Activated T-helper 1 cell treated with anti-CD3 and anti-CD28 coated beads, Interleukin-12 subunit alpha, Interleukin-12 subunit beta, Interleukin-2, Interleukin-4 antibody, amounts not matched to agents 30 ng/mL and 10 ng/mL and 1 ng/mL, durations not matched to agents 14 hours and 24 hours and 36 hours (primary cell): Measurements from ENCODE around the gene HOXA10. TPM values are rescaled to one million over a fixed set of nuclear protein-coding genes. Genes with fewer than 3 reads are reported as not detected.

Experiments
- DNase-seq: peaks from one replicate; pipeline ENCODE4 v3.0.0; 2021; ENCODE audit warnings: low spot score
- H3K27ac Mint-ChIP-seq: one replicate; pipeline ENCODE4 v1.8.0; 2021; ENCODE audit warnings: mild to moderate bottlenecking, mixed read lengths
- H3K27me3 Mint-ChIP-seq: one replicate; pipeline ENCODE4 v1.8.0; 2022; ENCODE audit warnings: mild to moderate bottlenecking, moderate library complexity, mixed read lengths; ENCODE audit not compliant: insufficient read depth
- H3K36me3 Mint-ChIP-seq: one replicate; pipeline ENCODE4 v1.8.0; 2021; ENCODE audit warnings: low read depth, mixed read lengths
- H3K4me1 Mint-ChIP-seq: one replicate; pipeline ENCODE4 v1.8.0; 2021; ENCODE audit warnings: low read depth, mixed read lengths
- H3K4me3 Mint-ChIP-seq: one replicate; pipeline ENCODE4 v1.8.0; 2021; ENCODE audit warnings: mild to moderate bottlenecking, moderate library complexity, mixed read lengths
- H3K9me3 Mint-ChIP-seq: one replicate; pipeline ENCODE4 v1.8.0; 2021; ENCODE audit warnings: mixed read lengths
- intact Hi-C: fragments of 100-400 bp; cut with micrococcal nuclease; formaldehyde crosslinking; loops from one replicate; pipeline ENCODE4 v1.15.1; 2024
- total RNA-seq: library from RNA; stranded (reverse); gene quantifications from 2 replicates; pipeline ENCODE4 v1.2.3, GENCODE V29; 2022

The HOXA10 gene
- total RNA-seq, 1 donor from 2014 or later: not detected

- intact Hi-C loops: no loop called here
- no peak for DNase-seq
- peak overlapping the region; percentile 63 for H3K27ac Mint-ChIP-seq
- no peak overlapping the region for H3K4me3 Mint-ChIP-seq
- peaks cover 12% of the 10 kb centered on the region for H3K4me1 Mint-ChIP-seq
- peaks cover 61% of the 10 kb centered on the region for H3K27me3 Mint-ChIP-seq
- H3K9me3 Mint-ChIP-seq: no peaks in the 10 kb centered on the region
- H3K36me3 Mint-ChIP-seq: peaks cover 4% of the 10 kb centered on the region
These were observed 4.3 kb downstream of the HOXA10 start for GRCh38 chr7:27169658-27170425.

DNA sequence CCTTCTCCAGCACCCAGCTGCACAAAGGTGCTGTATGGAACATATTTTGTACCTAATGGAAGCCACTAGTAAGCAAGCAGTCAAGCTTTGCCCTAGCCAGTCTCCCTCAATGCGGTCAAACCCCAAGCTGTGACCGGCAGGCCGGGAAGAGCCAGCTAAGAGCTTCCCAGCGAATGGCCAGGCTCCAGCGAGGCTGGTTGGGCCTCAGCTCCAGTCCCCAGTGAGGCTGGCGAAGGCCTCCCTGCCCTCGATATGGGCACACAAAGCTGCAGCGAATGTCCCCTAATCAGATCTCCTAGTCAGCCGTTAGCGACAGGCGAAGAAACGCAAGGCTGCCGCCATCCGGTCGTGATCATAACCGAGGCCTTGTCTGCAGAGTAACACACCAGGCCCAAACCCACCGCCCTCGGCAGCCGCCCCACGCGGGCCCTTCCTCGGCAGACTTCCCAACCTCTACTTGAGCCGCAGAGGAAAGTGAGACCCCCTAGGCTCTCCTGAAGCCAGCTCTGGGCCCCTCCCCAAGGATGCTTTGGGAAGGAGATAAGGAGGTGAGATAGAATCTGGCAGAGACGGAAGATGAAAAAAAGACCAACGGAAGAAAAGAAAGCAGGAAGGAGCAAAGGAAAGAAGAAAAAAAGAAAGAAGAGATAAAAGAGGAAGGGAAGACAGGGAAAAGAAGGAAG, 5.7 kb downstream of the HOXA10 start:
- DNase-seq: no peak
- peak overlapping the region; percentile 14 for H3K27ac Mint-ChIP-seq
- H3K36me3 Mint-ChIP-seq: peaks cover 4% of the 10 kb centered on the region
- H3K9me3 Mint-ChIP-seq: no peaks in the 10 kb centered on the region
- peaks cover 68% of the 10 kb centered on the region for H3K27me3 Mint-ChIP-seq
- intact Hi-C loops: no loop called here
- H3K4me3 Mint-ChIP-seq: peak overlapping the region; percentile 22
- H3K4me1 Mint-ChIP-seq: peaks cover 12% of the 10 kb centered on the region

GRCh38 chr7:27167916-27168264, 6.2 kb downstream of the HOXA10 start:
- H3K36me3 Mint-ChIP-seq: peaks cover 4% of the 10 kb centered on the region
- DNase-seq: no peak
- intact Hi-C loops: loop anchor here (1.0 kb wide), 1 partner anchor 16 kb away; no protein-coding TSS in a partner anchor
- no peaks in the 10 kb centered on the region for H3K9me3 Mint-ChIP-seq
- H3K4me3 Mint-ChIP-seq: no peak overlapping the region
- peaks cover 74% of the 10 kb centered on the region for H3K27me3 Mint-ChIP-seq
- peaks cover 12% of the 10 kb centered on the region for H3K4me1 Mint-ChIP-seq
- H3K27ac Mint-ChIP-seq: no peak overlapping the region

- Mint-ChIP-seq H3K9me3 (no peaks in the 10 kb centered on the region), H3K27ac (peak overlapping the region; percentile 58), H3K4me1 (peaks cover 6% of the 10 kb centered on the region), H3K4me3 (no peak overlapping the region), H3K27me3 (peaks cover 75% of the 10 kb centered on the region), H3K36me3 (peaks cover 2% of the 10 kb centered on the region)
- no peak for DNase-seq
- intact Hi-C loops: loop anchor here (1.0 kb wide), 1 partner anchor 17 kb away; no protein-coding TSS in a partner anchor
These were observed 7.3 kb downstream of the HOXA10 start for GRCh38 chr7:27166531-27167505.

GRCh38 chr7:27165996-27166530, 8.1 kb downstream of the HOXA10 start:
- H3K36me3 Mint-ChIP-seq: peaks cover 2% of the 10 kb centered on the region

GRCh38 chr7:27165089-27165995, 8.8 kb downstream of the HOXA10 start, which contains the start of gene HOXA9:
Gene HOXA9, minus strand, starts transcription at chr7:27165537. Its CDS starts 80 bp downstream, at chr7:27165457.
- Mint-ChIP-seq H3K27ac (peak within 1 kb of the TSS; percentile 83), H3K27me3 (peaks cover 71% of the 10 kb centered on the region), H3K4me1 (peaks cover 5% of the 10 kb centered on the region), H3K4me3 (no peak within 1 kb of the TSS), H3K9me3 (no peaks in the 10 kb centered on the region), H3K36me3 (peaks cover 2% of the 10 kb centered on the region)
- no peak for DNase-seq
- intact Hi-C loops: no loop called here

More at GRCh38 chr7:27165996-27166530, 8.1 kb downstream of the HOXA10 start:
- Mint-ChIP-seq H3K27ac (peak overlapping the region; percentile 83), H3K4me1 (peaks cover 4% of the 10 kb centered on the region), H3K27me3 (peaks cover 74% of the 10 kb centered on the region), H3K9me3 (no peaks in the 10 kb centered on the region), H3K4me3 (no peak overlapping the region)
- intact Hi-C loops: no loop called here
- DNase-seq: no peak

GRCh38 chr7:27164367-27165088, 9.6 kb downstream of the HOXA10 start:
- Mint-ChIP-seq H3K4me1 (peaks cover 13% of the 10 kb centered on the region), H3K36me3 (peaks cover 2% of the 10 kb centered on the region), H3K4me3 (no peak overlapping the region), H3K27me3 (peaks cover 77% of the 10 kb centered on the region), H3K27ac (peak overlapping the region; percentile 61), H3K9me3 (no peaks in the 10 kb centered on the region)
- intact Hi-C loops: no loop called here
- DNase-seq: no peak

GRCh38 chr7:27164045-27164366, 10.1 kb downstream of the HOXA10 start:
- intact Hi-C loops: no loop called here
- peak overlapping the region; percentile 61 for H3K27ac Mint-ChIP-seq
- peaks cover 13% of the 10 kb centered on the region for H3K4me1 Mint-ChIP-seq
- peaks cover 79% of the 10 kb centered on the region for H3K27me3 Mint-ChIP-seq
- H3K4me3 Mint-ChIP-seq: no peak overlapping the region
- H3K36me3 Mint-ChIP-seq: peaks cover 2% of the 10 kb centered on the region
- no peak for DNase-seq
- H3K9me3 Mint-ChIP-seq: no peaks in the 10 kb centered on the region

DNA sequence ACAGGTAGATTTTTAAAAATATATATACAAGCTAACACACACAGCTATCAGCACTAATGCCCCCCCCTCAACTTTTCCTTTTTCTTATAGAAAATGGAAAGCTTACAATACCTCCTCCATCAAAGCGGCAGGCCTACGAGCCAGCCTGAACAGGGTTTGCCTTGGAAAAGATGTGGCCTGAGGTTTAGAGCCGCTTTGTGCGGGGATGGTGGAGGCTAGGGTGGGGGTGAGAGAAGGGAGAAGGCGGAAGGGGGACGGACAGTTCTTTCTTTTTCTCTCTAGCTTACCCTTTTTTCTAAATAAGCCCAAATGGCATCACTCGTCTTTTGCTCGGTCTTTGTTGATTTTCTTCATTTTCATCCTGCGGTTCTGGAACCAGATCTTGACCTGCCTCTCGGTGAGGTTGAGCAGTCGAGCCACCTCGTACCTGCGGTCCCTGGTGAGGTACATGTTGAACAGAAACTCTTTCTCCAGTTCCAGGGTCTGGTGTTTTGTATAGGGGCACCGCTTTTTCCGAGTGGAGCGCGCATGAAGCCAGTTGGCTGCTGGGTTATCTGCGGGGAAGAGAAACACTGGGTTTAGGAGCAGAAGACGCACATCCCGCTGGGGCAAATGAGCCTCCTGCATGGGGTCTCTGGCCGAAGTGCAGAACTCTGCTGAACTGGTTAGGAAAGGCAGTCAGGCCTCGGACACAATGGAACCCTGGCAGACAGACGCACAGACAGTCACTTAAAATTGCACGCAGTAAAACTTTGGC, 10.7 kb downstream of the HOXA10 start:
- peaks cover 13% of the 10 kb centered on the region for H3K4me1 Mint-ChIP-seq
- H3K27ac Mint-ChIP-seq: peak overlapping the region; percentile 61
- intact Hi-C loops: no loop called here

GRCh38 chr7:27162561-27163287, 11.4 kb downstream of the HOXA10 start:
- H3K4me1 Mint-ChIP-seq: peaks cover 13% of the 10 kb centered on the region
- intact Hi-C loops: no loop called here
- H3K36me3 Mint-ChIP-seq: no peaks in the 10 kb centered on the region
- peaks cover 79% of the 10 kb centered on the region for H3K27me3 Mint-ChIP-seq
- H3K27ac Mint-ChIP-seq: no peak overlapping the region
- no peak for DNase-seq
- H3K4me3 Mint-ChIP-seq: no peak overlapping the region
- no peaks in the 10 kb centered on the region for H3K9me3 Mint-ChIP-seq

More for the DNA sequence above, 10.7 kb downstream of the HOXA10 start:
- Mint-ChIP-seq H3K36me3 (no peaks in the 10 kb centered on the region), H3K4me3 (no peak overlapping the region), H3K27me3 (peaks cover 80% of the 10 kb centered on the region), H3K9me3 (no peaks in the 10 kb centered on the region)
- no peak for DNase-seq
